Activated CD8-positive, alpha-beta memory T cell treated with anti-CD3 and anti-CD28 coated beads for 24 hours (primary cell): ENCODE data around the gene HSD17B12.
"Not testable (repeated sequence)": the region's sequence is repeated elsewhere in the genome, so short reads cannot be mapped to it uniquely, and the experiment has no call there.

ENCODE experiments used
- DNase-seq: peaks from one replicate; pipeline ENCODE4 v3.0.0-alpha.2; 2020

HSD17B12 gene

DNA sequence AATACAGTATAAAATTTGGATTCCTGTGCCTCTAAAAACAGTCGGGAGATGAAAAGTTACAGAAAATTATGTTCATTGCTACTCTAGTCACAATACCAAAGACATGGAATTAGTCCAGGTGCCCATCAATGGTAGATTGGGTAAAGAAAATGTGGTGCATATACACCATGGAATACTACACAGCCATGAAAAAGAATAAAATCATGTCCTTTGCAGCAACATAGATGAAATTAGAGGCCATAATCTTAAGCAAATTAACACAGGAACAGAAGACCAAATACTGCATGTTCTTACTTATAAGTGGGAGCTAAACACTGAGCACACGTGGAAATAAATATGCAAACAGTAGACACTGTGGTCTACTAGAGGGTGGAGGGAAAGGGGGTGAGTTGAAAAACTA, 67.6 kb downstream of the HSD17B12 start:
- no peak for DNase-seq

- DNase-seq, result no peak
Measured at GRCh38 chr11:43751726-43752125, 71.2 kb downstream of the HSD17B12 start.

DNA sequence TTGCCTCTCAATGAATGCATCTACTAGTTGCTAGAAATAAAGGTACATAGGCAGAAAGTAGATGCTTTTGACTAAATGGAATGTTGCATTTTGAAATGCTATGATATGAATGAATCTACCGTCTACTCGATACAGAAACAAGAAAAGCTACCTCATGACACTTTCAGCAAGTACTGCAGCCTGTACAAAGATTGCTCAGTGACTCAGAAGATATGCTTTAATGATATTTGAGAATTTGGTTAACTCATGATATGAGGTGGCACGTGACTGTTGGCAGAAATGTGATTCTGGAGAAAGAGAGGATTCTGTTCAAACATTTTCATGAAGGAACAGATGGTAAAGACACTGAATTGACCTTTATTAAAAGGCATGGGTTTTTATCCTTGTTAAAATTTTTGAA, 76.0 kb downstream of the HSD17B12 start:
- no peak for DNase-seq

- DNase-seq, result no peak
Measured at GRCh38 chr11:43758927-43759326, 78.4 kb downstream of the HSD17B12 start.

GRCh38 chr11:43760902-43761301, 80.4 kb downstream of the HSD17B12 start:
- DNase-seq, result no peak

GRCh38 chr11:43765194-43765593, 84.7 kb downstream of the HSD17B12 start:
- no peak for DNase-seq

DNA sequence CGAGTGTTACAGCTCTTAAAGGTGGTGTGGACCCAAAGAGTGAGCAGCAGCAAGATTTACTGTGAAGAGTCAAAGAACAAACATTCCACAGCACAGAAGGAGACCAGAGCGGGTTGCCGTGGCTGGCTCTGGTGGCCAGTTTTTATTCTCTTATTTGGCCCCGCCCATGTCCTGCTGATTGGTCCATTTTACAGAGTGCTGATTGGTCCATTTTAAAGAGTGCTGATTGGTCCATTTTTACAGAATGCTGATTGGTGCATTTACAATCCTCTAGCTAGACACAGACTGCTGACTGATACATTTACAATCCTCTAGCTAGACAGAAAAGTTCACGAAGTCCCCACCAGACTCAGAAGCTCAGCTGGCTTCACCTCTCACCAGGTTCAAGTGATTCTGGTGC, 88.1 kb downstream of the HSD17B12 start:
- not testable (repeated sequence) for DNase-seq

DNA sequence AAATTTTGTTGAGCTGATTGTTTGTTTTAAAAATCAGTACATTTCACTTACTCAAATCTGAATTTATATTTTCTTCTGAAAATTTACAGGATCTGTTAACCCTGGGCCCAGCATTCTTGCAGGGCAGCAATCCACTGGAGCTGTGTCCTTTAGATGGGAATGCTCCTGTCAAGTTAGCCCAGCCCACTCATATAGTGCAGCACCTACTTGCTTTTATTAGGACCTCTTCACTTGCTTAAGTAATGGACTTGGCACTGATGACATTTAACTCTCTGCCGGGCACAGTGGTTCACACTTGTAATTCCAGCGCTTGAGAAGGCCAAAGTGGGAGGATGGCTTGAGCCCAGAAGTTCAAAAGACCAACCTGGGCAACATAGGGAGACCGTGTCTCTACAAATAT, 89.6 kb downstream of the HSD17B12 start:
- no peak for DNase-seq

- no peak for DNase-seq
Measured at GRCh38 chr11:43772733-43773132, 92.2 kb downstream of the HSD17B12 start.

- no peak for DNase-seq
Measured at GRCh38 chr11:43774786-43775185, 94.2 kb downstream of the HSD17B12 start.

DNA sequence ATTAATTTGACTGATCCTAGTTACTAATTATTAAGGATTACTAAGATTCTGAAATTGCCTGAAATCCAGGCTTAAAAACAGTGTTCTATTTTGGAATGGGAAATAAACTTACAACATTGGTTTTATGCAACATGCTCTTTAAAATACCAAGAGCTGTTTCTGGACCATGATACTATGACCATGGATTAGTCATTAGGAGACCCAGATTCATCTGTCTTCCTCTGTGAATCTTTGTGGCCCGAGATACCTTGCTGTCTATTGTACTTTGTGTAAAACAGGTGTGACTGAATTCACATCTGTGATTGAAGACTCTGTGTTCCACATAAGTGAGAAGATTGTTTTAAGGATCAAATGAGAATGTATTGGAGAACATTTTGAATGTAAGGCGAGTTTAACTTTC, 98.8 kb downstream of the HSD17B12 start:
- DNase-seq, result no peak

DNA sequence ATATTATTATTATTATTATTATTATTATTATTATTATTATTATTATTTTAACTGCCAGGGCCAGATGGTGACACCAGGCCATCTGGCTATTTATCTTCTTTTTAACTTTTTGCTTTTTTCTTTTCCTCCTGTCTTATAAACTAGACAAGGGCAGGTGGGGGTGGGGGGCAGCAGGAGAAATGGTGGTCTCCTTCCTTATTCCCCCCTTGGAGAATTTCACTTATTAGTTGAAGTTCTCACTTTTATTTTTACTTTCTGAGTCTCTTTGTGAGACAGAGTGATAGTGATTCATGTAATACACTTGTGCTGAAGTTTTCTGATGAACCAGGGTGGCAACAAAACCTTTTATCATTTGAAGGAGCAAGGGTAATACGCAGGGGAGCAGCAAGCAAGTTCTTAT, 103.8 kb downstream of the HSD17B12 start:
- DNase-seq, result no peak

- no peak for DNase-seq
Measured at GRCh38 chr11:43784866-43785265, 104.3 kb downstream of the HSD17B12 start.

- no peak for DNase-seq
Measured at GRCh38 chr11:43785318-43785717, 104.8 kb downstream of the HSD17B12 start.

GRCh38 chr11:43786016-43786415, 105.5 kb downstream of the HSD17B12 start:
- no peak for DNase-seq

DNA sequence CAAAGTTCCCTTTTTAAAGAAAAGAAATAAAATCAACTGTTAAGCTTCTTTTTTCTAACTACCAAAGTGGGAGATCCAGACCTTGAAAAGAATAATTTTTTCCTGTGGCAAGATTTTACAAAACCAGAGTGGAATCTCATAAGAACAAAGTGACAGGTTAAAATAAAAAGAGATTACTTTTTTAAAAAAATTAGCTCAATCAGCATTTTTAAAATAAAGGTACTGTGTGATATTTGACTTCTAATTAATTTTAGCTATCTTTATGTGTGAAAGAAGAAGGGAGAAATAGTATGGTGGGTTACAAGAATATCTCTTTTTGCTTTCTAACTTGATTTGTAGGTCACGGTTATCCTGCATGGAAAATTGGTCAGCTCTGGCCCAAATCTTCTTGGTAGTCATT, 107.3 kb downstream of the HSD17B12 start:
- DNase-seq, result no peak

DNA sequence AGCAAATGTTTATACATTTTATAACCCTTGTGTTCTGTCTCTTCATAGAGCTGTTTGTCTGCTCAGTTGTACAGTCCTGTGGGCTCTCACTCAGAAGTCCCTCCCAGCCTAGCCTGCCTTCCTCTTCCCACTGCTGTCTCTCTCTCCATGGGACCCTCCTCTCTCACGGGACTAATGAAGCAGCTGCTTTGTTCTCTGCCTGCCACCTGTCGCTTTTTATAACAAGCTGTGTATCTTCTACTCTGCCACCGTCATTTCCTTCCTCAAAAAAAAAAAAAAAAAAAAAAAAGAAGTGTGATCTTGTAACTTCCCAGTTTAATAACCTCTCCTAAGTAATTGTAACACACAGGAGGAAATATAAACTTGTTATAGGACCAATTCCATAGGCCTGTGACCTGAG, 107.9 kb downstream of the HSD17B12 start:
- DNase-seq, result no peak

- DNase-seq, result no peak
Measured at GRCh38 chr11:43789700-43790443, 109.3 kb downstream of the HSD17B12 start.

GRCh38 chr11:43790444-43790794, 109.9 kb downstream of the HSD17B12 start:
- no peak for DNase-seq

- no peak for DNase-seq
Measured at GRCh38 chr11:43797337-43797736, 116.8 kb downstream of the HSD17B12 start.

GRCh38 chr11:43797866-43798265, 117.3 kb downstream of the HSD17B12 start:
- DNase-seq, result no peak

GRCh38 chr11:43802509-43802908, 122.0 kb downstream of the HSD17B12 start:
- DNase-seq, result no peak

DNA sequence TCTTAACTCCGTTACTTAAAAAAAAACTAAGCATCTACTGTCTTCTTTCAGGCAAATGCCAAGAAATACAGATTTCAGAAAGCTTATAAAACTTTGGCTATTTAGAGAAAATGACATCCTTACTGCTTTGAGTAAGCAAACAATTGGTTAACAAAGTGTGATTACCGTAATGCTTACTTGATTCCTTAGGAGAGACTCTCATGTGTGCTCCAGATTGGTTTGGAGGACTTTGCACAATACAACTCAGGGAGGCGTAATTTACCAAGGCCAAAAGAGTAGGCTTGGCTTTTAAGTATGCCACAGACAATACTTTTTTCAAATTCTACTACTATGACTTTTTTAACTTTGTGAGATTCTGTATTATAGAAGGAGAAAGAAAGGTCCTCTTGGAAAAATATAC, 123.2 kb downstream of the HSD17B12 start:
- no peak for DNase-seq

GRCh38 chr11:43806976-43807375, 126.4 kb downstream of the HSD17B12 start:
- DNase-seq, result no peak

DNA sequence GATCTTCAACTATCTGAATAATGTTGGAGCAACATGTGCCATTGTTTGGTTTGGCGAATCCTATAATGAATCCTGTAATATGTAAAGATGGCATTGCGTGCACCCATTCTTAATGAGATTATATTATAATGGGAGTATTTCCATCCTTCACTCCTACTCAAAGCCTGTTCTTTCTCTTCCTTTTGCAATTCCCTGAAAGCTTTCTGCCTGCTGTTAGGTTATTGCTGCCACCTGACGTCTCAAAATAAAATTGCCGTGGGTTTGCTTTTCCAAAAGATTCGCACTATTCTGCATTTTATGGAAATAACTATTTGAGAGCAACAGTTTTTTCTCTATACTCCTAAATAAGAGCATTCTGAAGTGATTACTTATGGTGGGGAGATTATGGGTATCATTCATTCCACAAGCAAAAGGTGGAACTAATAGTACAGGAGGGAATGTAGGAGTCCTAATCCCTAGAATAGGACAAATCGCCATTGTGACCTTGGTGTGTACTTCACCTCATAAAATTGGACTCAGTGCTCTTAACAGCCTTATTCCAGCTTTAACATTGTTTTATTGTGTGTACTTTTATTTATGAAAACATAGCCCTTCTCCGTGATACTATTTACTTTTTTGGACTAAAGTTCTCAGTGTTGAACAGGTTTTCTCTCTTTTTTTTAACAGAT, 130.5 kb downstream of the HSD17B12 start:
- DNase-seq, result no peak
